G401.6 (cell line): ENCODE results near the gene NRXN3.

Source experiments
- FAIRE-seq: peaks from 2 replicates; lab custom pipeline; 2012; peaks lifted over from hg19 to GRCh38; lab: Jason Lieb, UNC

NRXN3 gene

GRCh38 chr14:78644824-78645559 lies 474.8 kb downstream of the NRXN3 start:
- FAIRE-seq, result no peak

- FAIRE-seq, result no peak
These were observed 482.6 kb downstream of the NRXN3 start for GRCh38 chr14:78652727-78653126.

DNA sequence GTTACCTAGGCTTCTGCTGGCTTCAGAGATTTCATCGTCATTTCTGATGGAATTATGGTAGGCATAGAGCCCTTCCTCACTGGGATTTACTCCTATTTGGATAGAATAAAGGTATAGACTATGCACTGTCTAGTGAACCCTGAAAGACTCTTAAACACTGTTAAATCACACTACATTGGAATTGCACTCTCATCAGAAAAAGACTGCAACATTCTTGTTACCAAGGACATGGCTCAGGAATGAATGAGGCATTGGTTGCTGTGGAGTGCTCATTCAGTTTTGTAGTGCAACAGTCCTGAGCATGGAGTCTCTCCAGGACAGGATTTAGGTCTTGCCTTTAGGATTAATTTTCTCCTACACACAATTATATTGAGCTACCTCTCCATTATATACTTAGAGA lies 483.0 kb downstream of the NRXN3 start:
- FAIRE-seq, result no peak

GRCh38 chr14:78657451-78657850 lies 487.3 kb downstream of the NRXN3 start:
- no peak for FAIRE-seq

DNA sequence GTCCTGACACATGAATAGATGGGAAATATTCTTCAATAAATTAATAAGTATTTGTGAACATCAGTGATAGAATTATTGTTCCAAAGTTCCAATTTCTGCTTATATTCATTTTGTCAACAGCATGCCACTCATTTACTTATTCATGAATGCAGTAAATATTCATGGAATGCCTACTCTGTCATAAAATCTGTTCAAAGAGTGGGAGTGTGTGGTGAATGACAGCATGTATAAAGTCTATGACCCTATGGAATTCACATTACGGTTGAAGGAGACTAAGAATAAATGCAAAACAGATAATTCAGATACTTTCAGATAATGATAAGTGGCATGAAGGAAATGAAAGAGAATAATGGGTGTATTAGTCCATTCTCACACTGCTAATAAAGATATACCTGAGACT lies 494.7 kb downstream of the NRXN3 start:
- no peak for FAIRE-seq

- FAIRE-seq, result no peak
These were observed 496.3 kb downstream of the NRXN3 start for GRCh38 chr14:78666336-78667056.

GRCh38 chr14:78667141-78667540 lies 497.0 kb downstream of the NRXN3 start:
- no peak for FAIRE-seq

GRCh38 chr14:78673845-78674244 lies 503.7 kb downstream of the NRXN3 start:
- FAIRE-seq, result no peak

- FAIRE-seq, result no peak
These were observed 504.6 kb downstream of the NRXN3 start for GRCh38 chr14:78674820-78675219.

- no peak for FAIRE-seq
These were observed 513.0 kb downstream of the NRXN3 start for GRCh38 chr14:78683206-78683605.

- no peak for FAIRE-seq
These were observed 513.8 kb downstream of the NRXN3 start for GRCh38 chr14:78683981-78684380.

- no peak for FAIRE-seq
These were observed 518.3 kb downstream of the NRXN3 start for GRCh38 chr14:78688503-78688902.

DNA sequence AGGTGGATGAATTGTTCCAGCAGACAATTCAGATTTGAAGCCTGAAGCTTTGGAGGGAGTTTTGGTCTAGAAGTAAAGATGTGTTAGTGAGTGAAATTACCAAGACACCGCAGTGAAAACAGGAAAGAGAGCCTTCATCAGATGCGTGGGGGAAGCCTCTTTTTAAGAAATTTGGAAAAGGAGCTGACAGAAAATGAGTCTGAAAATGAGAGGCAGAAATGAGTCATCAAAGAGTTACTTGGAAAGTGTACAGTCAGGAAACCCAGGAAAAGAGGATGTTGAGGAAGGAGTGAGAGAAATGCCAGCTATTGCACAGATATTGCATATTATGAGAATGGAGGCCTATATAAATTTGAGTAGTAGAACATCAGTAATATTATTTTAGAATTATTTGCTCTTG lies 520.7 kb downstream of the NRXN3 start:
- FAIRE-seq, result no peak

DNA sequence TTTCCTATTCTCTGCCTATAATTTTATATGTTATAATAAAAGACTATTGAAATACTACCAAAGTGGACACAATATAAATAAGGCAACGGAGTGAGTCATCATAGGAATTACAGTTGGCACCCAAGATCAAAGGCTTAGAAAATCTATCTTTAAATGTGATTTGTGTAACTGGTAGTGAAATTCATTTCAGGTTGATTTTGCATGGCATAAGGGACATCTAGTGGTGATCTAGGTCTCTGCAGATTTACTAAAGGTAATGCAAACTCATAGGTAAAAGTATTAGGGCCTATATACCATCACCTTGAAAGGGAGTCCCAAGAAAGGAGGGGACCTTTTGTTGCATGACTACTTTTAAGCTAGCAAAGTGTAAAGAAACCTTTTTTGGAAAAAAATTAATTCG lies 527.2 kb downstream of the NRXN3 start:
- no peak for FAIRE-seq

DNA sequence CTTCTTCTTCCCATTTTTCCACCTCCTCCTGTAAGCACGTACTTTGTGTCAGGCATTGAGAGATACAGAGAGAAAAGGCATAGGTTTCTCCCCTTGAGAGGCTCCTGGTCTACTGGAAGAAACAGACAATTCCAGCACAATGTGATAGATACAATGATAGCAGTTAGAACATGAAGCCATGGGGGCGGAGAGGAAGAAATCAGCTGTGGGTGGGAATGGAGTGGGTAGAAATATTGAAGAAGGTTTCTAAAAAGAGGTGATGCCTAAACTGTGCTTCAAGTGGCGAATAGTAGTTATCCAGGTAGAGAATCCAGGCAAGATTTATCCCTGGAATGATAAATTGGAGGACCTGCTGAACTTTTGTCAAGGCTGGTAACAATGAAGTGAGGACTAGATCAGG lies 528.8 kb downstream of the NRXN3 start:
- no peak for FAIRE-seq

- FAIRE-seq, result no peak
These were observed 530.1 kb downstream of the NRXN3 start for GRCh38 chr14:78700236-78700635.

DNA sequence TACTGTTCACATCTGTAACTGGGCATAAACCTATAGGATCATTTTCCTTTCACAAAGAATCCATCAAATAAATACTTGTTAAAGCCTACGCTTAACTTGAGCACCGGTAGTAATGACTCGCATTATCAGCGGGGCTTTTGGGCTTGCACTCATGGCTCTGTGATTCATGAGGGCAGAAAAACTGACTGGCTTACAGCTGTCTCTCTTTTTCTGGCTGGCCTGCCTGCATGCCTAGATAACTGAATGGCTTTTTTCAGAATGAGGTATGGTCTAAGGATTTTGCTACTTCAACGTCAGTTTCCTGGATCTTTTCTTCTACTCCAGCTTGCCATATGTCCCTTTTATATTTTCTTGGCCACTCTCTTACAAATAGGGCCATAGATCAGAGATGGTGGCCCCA lies 531.1 kb downstream of the NRXN3 start:
- FAIRE-seq, result no peak

DNA sequence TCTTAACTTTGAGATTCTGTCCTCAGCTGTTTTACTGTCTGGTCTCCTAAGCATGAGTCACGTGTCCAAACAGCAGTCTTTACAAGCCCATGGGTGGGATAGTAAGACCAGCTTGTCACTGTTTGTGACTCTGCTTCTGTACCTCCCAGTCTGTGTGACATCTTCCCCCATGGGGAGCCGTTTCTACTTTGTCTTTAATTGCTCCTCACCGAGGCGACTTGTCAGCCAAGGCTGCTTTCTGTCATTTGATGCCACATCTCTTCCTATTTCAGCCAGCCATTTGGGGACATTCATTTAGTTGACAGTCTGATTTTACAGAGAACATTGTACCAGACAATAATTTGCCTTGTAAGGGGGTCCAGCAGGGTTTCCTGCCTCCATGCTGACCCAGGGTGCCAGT lies 534.8 kb downstream of the NRXN3 start:
- no peak for FAIRE-seq

DNA sequence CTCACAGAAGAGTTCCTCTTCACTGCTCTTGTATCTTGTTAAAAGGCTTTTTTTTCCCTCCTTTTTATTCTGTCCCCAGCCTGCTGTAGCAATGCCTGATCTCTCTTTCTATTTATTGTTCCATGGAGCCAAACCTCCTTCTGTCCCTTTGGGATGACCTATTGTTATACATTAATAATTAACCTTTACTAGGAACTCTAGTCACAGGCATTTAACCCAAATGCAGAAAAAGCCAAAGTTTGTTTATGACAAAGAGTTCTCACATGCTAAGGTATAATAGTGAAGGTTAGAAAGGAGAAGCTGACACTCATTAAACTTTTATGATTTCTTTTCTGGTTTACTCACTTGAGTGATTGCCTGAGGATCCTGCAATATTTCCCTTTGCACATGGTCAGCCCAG lies 535.8 kb downstream of the NRXN3 start:
- FAIRE-seq, result no peak

- FAIRE-seq, result no peak
These were observed 539.8 kb downstream of the NRXN3 start for GRCh38 chr14:78709795-78710557.

DNA sequence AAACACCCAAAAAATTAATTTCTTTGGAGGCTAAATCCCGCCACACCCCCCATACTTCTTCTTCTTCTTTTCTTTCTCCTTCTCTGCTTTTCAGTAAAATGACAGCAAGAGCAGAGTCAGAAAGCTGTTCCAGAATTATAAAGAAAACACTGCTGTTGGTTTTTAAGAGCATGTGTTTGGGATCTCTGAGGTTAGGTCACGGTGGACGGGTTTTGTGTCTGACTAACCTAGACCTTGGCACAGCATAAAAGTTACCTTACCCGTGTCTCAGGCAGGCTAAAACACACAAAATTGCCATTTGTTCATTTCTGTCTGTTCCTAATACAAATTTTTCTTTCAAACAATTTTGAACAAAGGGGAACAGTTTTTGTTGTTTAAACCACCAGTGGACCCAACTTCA lies 540.8 kb downstream of the NRXN3 start:
- no peak for FAIRE-seq

DNA sequence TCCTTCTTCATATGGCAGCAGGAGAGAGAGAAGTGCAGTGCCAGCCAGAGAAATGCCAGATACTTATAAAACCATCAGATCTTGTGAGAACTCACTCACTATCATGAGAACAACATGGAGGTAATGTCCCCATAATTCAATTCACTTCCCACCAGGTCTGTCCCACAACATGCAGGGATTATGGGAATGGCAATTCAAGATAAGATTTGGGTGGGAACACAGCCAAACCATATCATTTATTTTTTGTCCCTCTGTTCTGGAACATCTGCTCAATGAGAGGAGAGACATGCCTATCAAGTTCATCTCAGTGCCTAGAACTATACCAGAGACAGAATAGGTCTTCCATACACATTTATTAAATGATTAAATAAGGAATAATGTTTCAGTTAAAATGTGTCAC lies 543.5 kb downstream of the NRXN3 start:
- no peak for FAIRE-seq

DNA sequence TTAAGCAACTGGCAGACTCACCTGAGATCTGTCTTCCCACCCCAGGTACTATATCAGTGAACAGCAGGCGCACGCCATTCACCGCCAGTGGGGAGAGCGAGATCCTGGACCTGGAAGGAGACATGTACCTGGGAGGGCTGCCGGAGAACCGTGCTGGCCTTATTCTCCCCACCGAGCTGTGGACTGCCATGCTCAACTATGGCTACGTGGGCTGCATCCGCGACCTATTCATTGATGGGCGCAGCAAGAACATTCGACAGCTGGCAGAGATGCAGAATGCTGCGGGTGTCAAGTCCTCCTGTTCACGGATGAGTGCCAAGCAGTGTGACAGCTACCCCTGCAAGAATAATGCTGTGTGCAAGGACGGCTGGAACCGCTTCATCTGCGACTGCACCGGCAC lies 544.5 kb downstream of the NRXN3 start:
- FAIRE-seq, result no peak
